Occipital lobe (tissue), 2 donors: ENCODE measurements around the gene BHLHA15. TPM values are rescaled to one million over a fixed set of nuclear protein-coding genes. Genes with fewer than 3 reads are reported as not detected.

ENCODE experiments used
- DNase-seq: peaks from one replicate; lab custom pipeline; 2025; lab: John Stamatoyannopoulos, UW
- total RNA-seq: library from RNA; depleted of rRNA; stranded (reverse); fragments of >200 nt; gene quantifications from one replicate; pipeline ENCODE4 v1.2.3, GENCODE V29; 2014

BHLHA15 gene
- total RNA-seq, 1 donor from 2014 or later: 10.0 TPM

DNA sequence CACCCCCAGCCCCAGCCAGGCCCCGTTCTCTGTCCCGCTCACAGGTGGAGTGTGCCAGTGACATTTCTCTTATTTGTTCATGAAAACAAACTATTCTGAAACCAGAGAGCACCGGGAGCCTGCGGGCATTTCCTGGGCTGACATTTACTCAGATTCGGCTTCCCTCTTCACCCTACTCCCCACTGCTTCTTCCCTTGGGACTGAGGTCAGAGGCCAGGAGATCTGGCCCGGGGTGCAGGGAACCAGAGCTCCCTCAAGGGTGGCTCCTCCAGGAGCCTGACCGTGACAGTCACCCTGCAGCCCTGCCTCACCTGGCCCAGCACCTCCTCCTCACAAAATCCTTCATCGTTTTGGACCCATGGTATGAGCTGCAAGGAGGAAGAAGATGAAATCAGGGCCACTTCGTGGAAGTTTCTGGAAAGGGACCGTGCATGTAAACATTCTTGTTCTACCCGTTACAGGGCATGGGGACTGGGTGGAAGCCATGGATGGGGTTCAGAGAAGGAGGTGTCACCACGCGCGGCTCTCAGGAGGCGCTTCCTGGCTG, 12.2 kb downstream of the BHLHA15 start:
- DNase-seq: no peak

- no peak for DNase-seq
These were observed 12.9 kb downstream of the BHLHA15 start for GRCh38 chr7:98223898-98224700.

GRCh38 chr7:98224701-98225181, 13.5 kb downstream of the BHLHA15 start:
- no peak for DNase-seq

DNA sequence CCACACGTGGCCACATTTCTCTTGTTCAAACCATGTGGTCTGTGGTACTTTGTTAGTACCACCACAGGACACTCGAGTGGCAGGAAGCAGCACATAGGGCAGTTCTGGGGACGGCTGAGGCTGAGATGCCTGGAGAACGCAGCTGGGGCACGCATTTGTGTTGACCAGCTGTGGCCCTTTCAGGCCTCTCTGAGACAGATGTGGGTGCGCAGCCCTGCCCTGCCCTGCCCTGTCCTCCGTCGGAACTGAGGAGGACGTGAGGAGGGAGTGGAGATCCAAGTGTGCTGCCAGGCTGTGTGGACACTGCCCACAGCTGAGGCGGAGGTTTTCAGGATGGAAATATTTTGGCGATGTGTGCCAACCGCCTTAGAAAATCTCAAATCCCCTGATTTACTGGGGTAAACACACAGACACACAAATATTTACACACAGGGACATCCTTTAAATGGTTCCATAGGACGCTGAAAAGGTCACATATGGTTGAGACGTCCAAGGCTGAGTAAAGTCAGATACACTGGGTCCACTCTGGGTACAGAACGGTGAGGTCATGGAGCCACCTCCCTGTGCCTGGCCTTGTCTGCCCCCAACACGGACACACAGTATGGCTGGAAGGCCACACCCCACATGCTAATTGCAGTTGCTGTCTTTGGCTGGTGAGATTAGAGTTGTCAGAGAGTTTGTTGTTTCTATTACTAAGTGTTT, 14.8 kb downstream of the BHLHA15 start:
- DNase-seq: no peak

- no peak for DNase-seq
These were observed 16.7 kb downstream of the BHLHA15 start for GRCh38 chr7:98227939-98228338.

DNA sequence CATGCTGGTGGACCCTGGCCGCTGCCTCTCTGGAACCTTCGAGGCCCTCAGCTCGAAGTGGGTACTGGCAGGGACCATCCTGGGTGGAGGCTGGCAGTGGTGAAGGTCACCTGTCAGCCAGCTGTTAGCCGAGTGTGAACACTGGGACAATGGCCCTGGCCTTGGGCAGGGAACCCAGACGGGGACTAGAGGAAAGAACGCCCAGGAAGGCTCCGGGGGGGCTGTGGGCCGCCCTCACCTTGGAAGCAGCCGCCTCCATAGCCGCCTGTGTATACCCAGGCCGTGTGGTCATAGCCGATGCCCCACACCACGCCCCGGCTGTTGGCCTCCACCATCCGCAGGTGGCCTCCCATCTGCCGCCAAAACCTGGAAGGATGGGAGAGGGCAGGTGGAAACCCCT, 17.6 kb downstream of the BHLHA15 start:
- no peak for DNase-seq

GRCh38 chr7:98229441-98229840, 18.2 kb downstream of the BHLHA15 start:
- DNase-seq: no peak

DNA sequence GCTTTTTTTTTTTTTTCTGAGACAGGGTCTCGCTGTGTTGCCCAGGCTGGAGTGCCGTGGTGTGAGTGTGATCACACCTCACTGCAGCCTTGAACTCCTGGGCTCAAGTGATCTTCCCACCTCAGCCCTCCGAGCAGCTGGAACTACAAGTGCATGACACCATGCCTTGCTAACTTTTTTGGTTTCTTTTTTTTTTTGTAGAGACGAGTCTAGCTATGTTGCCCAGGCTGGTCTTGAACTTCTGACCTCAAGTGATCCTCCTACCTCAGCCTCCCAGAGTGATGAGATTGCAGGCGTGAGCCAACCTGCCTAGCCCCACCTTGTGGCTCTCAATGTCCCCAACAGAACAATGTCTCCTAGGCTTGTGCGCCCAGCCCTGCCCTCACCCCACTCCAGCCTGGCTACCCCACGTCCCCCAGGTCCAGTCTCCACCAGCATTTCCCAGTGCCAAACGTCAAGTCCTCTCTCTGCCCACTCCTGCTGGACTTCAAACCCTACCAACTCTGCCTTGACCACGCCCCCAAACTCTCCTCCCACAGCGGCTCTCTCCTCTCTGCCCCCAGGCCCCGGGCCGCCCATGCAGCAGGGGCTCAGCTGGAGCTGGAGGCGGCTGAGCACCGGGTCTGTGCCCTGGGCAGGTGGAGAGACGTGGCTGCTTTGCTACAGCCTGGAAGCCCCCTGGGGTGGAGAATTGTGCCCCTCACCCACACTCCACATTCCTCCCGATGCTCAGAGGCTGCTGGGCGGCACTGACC, 18.9 kb downstream of the BHLHA15 start:
- no peak for DNase-seq

DNA sequence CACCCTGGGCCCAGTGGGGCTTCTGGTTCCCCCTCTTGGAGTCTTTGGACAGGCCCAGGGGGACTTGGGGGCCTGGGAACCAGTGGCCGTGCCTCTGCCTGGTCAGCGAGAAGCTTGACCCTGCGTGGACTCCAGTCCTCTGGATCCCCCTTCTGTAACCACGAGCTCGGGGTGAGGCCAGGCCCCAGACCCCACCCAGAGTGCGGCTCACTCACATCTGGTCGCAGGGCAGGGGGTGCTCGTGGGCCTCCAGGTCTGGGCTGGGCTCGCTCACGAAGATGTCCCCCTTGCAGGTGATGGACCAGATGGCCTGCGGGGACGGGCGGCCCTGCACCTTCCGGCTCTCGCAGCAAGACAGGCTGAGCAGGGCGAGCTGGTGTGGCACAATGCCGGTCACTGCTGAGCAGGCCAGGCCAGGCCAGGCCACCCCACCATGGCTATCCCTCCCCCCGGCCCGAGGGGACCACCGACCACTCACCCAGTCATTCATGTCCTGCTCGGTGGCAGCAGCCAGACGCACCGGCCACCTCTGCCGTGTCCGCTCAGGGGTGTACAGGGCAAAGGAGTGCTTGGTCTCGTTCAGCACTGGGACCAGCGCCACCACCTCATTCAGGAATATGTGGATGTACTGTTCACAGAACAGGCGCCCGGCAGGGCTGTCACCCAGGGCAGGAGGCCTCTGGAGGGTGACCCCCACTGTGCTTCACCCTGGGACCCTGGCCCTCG, 19.7 kb downstream of the BHLHA15 start:
- DNase-seq: no peak

GRCh38 chr7:98231493-98232262, 20.4 kb downstream of the BHLHA15 start:
- no peak for DNase-seq

DNA sequence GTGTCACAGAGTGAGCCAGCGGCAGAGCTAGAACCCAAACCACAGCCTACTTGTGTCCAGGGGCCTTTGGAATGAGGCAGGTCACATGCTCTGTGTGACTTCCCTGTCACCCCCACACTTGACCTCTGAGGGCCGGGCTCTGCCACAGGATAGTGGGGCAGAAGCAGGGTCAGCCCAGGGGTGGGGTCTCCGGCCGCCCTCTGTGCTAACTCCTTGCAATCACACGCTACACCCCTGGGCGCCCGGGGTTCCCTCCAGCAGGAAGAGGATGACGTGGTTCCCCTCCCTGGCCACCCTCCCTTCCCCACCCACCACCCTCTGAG, 21.0 kb downstream of the BHLHA15 start:
- DNase-seq: no peak

GRCh38 chr7:98232799-98233198, 21.6 kb downstream of the BHLHA15 start:
- no peak for DNase-seq

DNA sequence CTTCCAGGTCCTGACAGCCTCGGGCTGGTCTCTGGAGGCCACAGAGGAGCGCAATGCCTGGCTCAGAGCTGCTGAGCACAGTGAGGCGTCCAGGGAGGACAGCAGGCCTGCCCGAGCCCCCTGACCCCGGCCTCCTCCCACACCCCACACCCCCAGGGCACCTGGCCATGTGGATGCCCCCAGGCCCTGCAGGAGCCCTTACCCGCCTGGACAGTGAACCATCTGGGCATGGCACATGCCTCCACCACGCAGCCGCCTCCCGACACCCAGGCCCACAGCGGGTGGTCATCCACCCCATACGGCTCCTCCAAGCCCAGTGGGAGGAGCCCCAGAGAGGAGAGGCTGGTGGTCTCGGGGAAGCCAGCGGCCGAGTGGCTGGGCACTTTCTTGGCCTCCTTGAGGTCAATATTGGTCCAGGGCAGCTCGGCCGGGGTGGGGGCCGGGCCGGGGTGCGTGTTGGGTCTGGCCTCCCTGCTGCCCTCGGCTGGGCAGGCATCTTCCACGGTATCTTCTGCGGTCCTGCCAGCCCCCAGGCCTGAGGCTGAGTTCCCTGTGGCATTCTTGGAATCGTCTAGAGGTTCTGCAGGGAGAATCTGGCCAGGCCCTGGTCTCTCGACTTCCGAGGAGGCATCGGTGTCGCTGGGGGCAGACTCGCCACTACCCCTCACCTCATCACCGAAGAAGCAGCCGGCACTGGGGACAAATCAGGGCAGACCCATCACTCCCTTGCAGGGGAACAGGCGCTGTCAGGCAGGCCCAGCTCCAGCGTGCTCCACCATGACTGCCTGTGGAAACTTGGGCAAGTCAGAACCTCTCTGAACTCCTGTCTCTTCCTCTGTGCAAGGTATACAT, 22.2 kb downstream of the BHLHA15 start:
- DNase-seq: no peak

DNA sequence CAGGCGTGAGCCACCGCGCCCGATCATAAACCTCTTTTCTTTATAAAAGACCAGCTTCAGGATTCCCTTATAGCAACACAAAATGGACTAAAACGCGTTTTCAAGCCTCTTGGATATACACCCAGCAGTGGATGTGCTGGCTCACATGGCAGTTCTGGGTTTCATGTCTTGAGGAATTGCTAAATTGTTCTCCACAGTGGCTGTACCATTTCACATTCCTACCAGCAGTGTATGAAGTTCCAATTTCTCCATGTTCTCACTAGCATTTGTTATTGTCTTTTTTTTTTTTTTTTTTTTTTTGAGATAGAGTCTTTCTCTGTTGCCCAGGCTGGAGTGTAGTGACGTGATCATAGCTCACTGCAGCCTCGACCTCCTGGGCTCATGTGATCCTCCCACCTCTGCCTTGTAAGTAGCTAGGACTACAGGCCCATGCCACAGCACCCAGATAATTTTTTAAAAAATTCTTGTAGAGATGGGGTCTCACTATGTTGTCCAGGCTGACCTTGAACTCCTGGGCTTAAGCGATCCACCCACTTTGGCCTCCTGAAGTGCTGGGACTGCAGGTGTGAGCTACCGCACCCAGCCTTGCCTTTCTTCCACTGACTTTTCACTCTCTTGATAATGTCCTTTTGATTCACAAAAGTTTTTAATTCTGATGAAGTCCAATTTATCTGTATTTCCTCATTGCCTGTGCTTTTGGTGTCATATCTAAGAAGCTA, 23.3 kb downstream of the BHLHA15 start:
- no peak for DNase-seq

- no peak for DNase-seq
These were observed 24.7 kb downstream of the BHLHA15 start for GRCh38 chr7:98235901-98236300.

GRCh38 chr7:98236355-98237185, 25.3 kb downstream of the BHLHA15 start:
- DNase-seq: no peak

DNA sequence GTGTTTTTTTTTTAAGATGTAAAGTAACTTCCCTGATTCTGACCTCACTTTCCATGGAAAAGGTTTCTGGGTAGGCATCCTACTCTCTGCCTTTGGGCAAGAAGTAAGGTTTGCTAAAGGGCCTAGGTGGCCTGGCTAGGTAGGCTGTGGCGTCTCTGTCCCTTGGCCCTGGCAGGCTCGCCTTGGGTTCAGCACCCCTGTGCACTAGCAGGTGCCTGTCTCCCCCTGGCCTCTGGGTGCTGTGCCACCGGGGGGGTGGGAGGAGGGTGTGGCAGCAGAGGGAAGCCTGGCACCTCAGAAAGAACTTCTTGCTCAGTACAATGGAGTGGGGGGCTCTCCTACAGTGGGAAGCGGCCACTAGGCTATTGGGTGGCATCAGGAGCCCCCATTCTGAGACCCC, 26.8 kb downstream of the BHLHA15 start:
- no peak for DNase-seq

GRCh38 chr7:98238976-98239375, 27.7 kb downstream of the BHLHA15 start:
- DNase-seq: no peak
